ENCODE data around the gene ATP9A.

Gene ATP9A

GRCh38 chr20:51713213-51713598 is 55.0 kb downstream of the ATP9A start:
- Histone ChIP-seq H2AFZ (ENCODE audit: low read length) (no peak overlapping the region), H3K4me3 (ENCODE audit: low read depth, low read length, poor library complexity, severe bottlenecking) (no peak overlapping the region), H3K36me3 (ENCODE audit: insufficient read depth, low read length) (no peaks in the 10 kb centered on the region), H3K9me3 (ENCODE audit: low read length) (no peaks in the 10 kb centered on the region), H3K9ac (ENCODE audit: low read length) (no peak overlapping the region), H3K27me3 (ENCODE audit: insufficient read depth, low read length) (no peaks in the 10 kb centered on the region), H3F3A (ENCODE audit: insufficient read depth, low read length) (no peaks in the 10 kb centered on the region), H3K4me2 (ENCODE audit: low read length) (no peak overlapping the region), H4K20me1 (ENCODE audit: insufficient read depth, low read length) (no peaks in the 10 kb centered on the region), H3K4me1 (ENCODE audit: insufficient read depth, low read length, severe bottlenecking) (no peaks in the 10 kb centered on the region), H3K27ac (ENCODE audit: low read depth, low read length, poor library complexity, severe bottlenecking) (no peak overlapping the region), H3K79me2 (ENCODE audit: insufficient read depth, low read length) (no peaks in the 10 kb centered on the region), H3K9me2 (ENCODE audit: low read depth, low read length) (no peaks in the 10 kb centered on the region)
- TF ChIP-seq EZH2 (IDR thresholded peaks at IDR 0.05; ENCODE audit: borderline replicate concordance, low read length): no peak
- no peak for TF ChIP-seq CTCF (IDR thresholded peaks at IDR 0.05; ENCODE audit: low read length)

DNA sequence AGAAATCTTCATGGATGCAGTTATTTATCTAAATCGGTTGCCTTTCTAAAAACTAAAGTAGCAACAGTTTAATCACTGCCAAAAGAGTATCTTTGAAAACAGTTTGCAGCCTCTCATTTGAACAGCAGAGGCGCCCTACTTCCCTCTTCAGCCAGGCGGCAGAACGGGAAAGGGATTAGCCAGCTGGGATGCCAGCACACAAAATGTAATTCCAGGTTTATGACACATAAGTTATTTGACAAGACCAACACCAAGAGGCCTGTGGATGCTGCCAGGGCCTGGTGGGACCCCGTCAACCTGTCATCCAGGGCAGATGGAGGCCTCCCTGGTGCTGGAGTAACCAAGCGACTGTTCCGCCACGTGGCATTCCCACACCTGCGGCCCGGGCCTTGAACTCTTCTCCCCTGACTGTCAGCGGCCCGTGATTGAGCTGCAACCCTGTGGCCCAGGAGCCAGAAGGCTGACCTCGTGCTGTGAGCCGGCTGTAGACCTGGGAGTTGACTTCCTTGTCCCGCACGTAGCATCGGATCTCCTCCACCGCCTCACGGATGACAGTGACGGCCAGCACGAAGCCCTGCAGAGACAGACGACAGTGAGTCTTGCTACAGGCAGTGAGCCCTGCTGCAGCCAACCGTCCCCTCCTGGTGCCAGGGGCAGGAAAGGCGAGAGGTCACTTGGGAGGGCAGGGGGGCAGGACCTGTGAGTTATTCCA is 55.5 kb downstream of the ATP9A start:
- H3K79me2 ChIP-seq (ENCODE audit: insufficient read depth, low read length): no peaks in the 10 kb centered on the region
- H3K27me3 ChIP-seq (ENCODE audit: insufficient read depth, low read length): no peaks in the 10 kb centered on the region
- H3K4me2 ChIP-seq (ENCODE audit: low read length): no peak overlapping the region
- no peaks in the 10 kb centered on the region for H3F3A ChIP-seq (ENCODE audit: insufficient read depth, low read length)
- no peak overlapping the region for H3K4me3 ChIP-seq (ENCODE audit: low read depth, low read length, poor library complexity, severe bottlenecking)
- no peaks in the 10 kb centered on the region for H3K36me3 ChIP-seq (ENCODE audit: insufficient read depth, low read length)
- no peaks in the 10 kb centered on the region for H3K9me3 ChIP-seq (ENCODE audit: low read length)
- no peaks in the 10 kb centered on the region for H4K20me1 ChIP-seq (ENCODE audit: insufficient read depth, low read length)
- no peaks in the 10 kb centered on the region for H3K9me2 ChIP-seq (ENCODE audit: low read depth, low read length)
- H2AFZ ChIP-seq (ENCODE audit: low read length): no peak overlapping the region
- TF ChIP-seq CTCF (IDR thresholded peaks at IDR 0.05; ENCODE audit: low read length): peak; percentile 27; the same call in 1 of the 2 replicates
- no peak for TF ChIP-seq EZH2 (IDR thresholded peaks at IDR 0.05; ENCODE audit: borderline replicate concordance, low read length)
- no peaks in the 10 kb centered on the region for H3K4me1 ChIP-seq (ENCODE audit: insufficient read depth, low read length, severe bottlenecking)
- H3K9ac ChIP-seq (ENCODE audit: low read length): no peak overlapping the region
- H3K27ac ChIP-seq (ENCODE audit: low read depth, low read length, poor library complexity, severe bottlenecking): no peak overlapping the region

GRCh38 chr20:51711426-51711825 is 56.8 kb downstream of the ATP9A start:
- Histone ChIP-seq H2AFZ (ENCODE audit: low read length) (no peak overlapping the region), H3K4me3 (ENCODE audit: low read depth, low read length, poor library complexity, severe bottlenecking) (no peak overlapping the region), H3K9me3 (ENCODE audit: low read length) (no peaks in the 10 kb centered on the region), H3K79me2 (ENCODE audit: insufficient read depth, low read length) (no peaks in the 10 kb centered on the region), H4K20me1 (ENCODE audit: insufficient read depth, low read length) (no peaks in the 10 kb centered on the region), H3K9ac (ENCODE audit: low read length) (no peak overlapping the region), H3K27me3 (ENCODE audit: insufficient read depth, low read length) (no peaks in the 10 kb centered on the region), H3K27ac (ENCODE audit: low read depth, low read length, poor library complexity, severe bottlenecking) (no peak overlapping the region), H3K4me1 (ENCODE audit: insufficient read depth, low read length, severe bottlenecking) (no peaks in the 10 kb centered on the region), H3F3A (ENCODE audit: insufficient read depth, low read length) (no peaks in the 10 kb centered on the region), H3K9me2 (ENCODE audit: low read depth, low read length) (no peaks in the 10 kb centered on the region), H3K4me2 (ENCODE audit: low read length) (no peak overlapping the region), H3K36me3 (ENCODE audit: insufficient read depth, low read length) (no peaks in the 10 kb centered on the region)
- TF ChIP-seq CTCF (IDR thresholded peaks at IDR 0.05; ENCODE audit: low read length) (no peak), EZH2 (IDR thresholded peaks at IDR 0.05; ENCODE audit: borderline replicate concordance, low read length) (no peak)
